Dermis microvascular lymphatic vessel endothelial cell (primary cell): ENCODE results near the gene CD4. TPM values are rescaled to one million over a fixed set of nuclear protein-coding genes. Genes with fewer than 3 reads are reported as not detected.

Experiments
- DNase-seq, 2 donors: peaks; one replicate each; pipeline versions ENCODE4 v3.0.0 to v3.0.0-alpha.2; 2010; ENCODE audit warnings: low read depth in 2 of 2
- total RNA-seq: library from RNA; depleted of rRNA; stranded (reverse); fragments of >200 nt; gene quantifications from 2 replicates; pipeline ENCODE4 v1.2.1, GENCODE V29; 2014

Gene CD4
- total RNA-seq, 1 donor from 2014 or later = not detected

- DNase-seq = no peak
Observed at GRCh38 chr12:6778217-6778573, 11.1 kb upstream of the CD4 start.

GRCh38 chr12:6778574-6779550 lies 10.5 kb upstream of the CD4 start:
- DNase-seq = peak; percentile 71 to 92

GRCh38 chr12:6779708-6780432 lies 9.5 kb upstream of the CD4 start:
- DNase-seq = no peak

- DNase-seq = no peak
Observed at GRCh38 chr12:6780573-6780972, 8.8 kb upstream of the CD4 start.

- DNase-seq = no peak
Observed at GRCh38 chr12:6782119-6782518, 7.2 kb upstream of the CD4 start.

GRCh38 chr12:6782850-6783566 lies 6.3 kb upstream of the CD4 start:
- DNase-seq = no peak

- DNase-seq = no peak
Observed at GRCh38 chr12:6783828-6784227, 5.5 kb upstream of the CD4 start.

- DNase-seq = no peak
Observed at GRCh38 chr12:6784296-6784695, 5.0 kb upstream of the CD4 start.

- DNase-seq = peak in 1 of 2 donors; percentile 32
Observed at GRCh38 chr12:6784761-6785160, 4.6 kb upstream of the CD4 start.

- no peak for DNase-seq
Observed at GRCh38 chr12:6786416-6787094, 2.8 kb upstream of the CD4 start.

GRCh38 chr12:6787309-6787708 lies 2.0 kb upstream of the CD4 start:
- DNase-seq = no peak

GRCh38 chr12:6790496-6791150 lies 1.3 kb downstream of the CD4 start:
- no peak for DNase-seq

- no peak for DNase-seq
Observed at GRCh38 chr12:6791931-6792520, 2.7 kb downstream of the CD4 start.

GRCh38 chr12:6792522-6793201 lies 3.3 kb downstream of the CD4 start:
- no peak for DNase-seq

- no peak for DNase-seq
Observed at GRCh38 chr12:6795088-6795487, 5.8 kb downstream of the CD4 start.

GRCh38 chr12:6796576-6796975 lies 7.2 kb downstream of the CD4 start:
- DNase-seq = no peak

GRCh38 chr12:6799147-6799546 lies 9.8 kb downstream of the CD4 start:
- DNase-seq = no peak

- DNase-seq = no peak
Observed at GRCh38 chr12:6807170-6807569, 17.8 kb downstream of the CD4 start.

- no peak for DNase-seq
Observed at GRCh38 chr12:6809056-6809455, 19.7 kb downstream of the CD4 start.

GRCh38 chr12:6810758-6811157 lies 21.4 kb downstream of the CD4 start:
- DNase-seq = no peak
